Nucleus accumbens (tissue), 56 donors: ENCODE data around the gene ATP5F1B.

ENCODE experiments used
- DNase-seq, 56 donors: peaks; one replicate each; lab custom pipeline; 2025; lab: John Stamatoyannopoulos, UW

The ATP5F1B gene

DNA sequence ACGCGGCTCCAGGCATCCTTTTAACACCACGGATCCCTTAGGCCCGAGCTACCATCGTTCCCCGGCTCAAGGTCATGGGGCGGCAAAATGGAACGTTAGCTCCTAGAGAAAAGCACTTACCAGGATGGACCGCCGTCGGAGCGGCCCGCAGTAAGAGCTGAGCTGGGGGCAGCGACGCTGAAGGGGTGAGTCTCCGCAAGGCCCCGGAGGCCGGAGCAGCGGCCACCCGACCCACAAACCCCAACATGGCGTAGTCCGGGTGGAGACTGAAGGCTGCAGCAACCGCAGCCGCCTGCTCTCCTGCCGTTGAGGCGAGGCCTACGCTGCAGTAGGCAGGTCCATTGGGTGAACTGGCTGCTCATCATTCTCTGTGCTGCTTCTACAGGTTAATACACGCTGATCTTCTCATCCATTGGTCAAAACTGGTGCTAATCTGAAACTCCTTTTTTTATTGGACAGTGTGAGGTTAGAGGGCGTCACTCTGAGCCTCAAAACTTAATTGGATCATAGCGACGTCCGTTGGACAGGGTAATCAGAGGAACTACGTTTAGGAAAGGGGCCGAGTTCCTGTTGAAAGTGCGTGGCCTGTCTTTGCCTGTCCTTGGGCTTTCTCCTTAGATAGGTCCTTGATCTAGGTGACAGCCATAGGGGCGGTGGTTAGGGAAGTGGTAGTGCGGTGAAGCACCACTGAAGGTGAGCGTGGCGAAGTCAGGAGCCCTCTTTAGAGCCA, at the start of gene ATP5F1B:
Gene ATP5F1B (minus strand): TSS at position 268 of the 730 bp plus-strand sequence. CDS start 21 bp downstream, at position 247.
- DNase-seq = peak; percentile 52 to 99 (median 93)

DNA sequence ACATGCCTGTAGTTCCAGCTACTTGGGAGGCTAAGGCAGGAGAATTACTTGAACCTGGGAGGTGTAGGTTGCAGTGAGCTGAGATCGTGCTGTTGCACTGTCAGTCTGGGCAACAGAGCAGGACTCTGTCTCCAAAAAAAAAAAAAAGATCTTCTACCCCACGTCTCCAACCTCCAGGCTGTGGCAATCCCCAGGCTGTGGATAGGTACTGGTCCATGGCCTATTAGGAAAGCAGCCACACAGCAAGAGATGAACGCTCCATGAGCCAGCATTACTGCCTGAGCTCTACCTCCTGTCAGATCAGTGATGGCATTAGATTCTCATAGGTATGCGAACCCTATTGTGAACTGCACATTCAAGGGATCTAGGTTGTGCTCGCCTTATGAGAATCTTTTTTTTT, 48.4 kb upstream of the ATP5F1B start:
- DNase-seq = no peak

DNA sequence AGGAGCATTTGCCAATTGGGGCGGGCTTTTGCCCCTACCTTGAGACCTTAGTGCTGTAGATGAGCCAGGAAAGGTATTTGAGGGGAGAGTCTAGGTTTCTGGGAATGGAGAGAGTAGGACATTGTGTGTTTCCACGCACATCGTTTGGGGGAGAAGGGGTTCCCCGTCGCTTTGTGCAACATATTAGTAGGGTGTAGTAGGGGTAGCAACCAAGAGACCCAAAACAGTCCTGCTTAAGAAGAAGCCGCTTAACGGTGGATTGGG, 43.0 kb upstream of the ATP5F1B start:
- DNase-seq = peak in 1 of 56 donors; percentile 70

DNA sequence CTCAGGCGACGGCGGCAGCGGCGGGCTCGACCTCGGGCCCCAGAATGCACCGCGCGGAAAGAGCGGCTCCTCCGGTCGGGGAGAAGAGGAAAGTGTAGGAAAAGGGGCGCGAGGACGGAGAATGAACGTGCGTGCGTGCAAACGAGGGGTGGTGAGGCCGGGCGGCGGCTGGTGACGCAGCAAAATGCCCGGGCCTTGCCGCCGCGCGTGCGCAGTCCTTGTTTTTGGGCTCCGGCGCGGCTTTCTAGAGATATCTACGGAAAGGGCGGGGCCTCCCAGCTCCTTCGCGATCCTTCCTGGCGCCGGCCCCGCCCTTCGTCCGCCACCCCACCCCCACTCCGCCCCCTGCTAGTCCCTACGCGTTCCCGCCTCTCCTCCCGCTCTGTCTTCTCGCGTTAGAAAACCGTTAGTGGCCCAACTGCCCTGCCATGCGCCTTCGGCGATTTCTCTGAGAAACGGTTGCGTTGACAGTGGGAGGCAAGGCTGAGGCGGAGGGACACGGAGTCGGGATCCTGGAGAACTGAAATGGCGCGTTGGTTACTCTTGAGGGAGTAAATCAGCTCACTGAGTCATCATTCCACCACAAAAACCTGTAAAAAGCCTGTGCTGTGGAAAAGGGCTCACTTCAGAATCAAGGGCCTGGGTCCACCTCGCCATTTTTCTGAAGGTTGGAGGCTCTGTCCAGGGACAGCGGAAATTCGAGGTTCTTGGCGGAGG, 42.5 kb upstream of the ATP5F1B start, which contains the start of gene PTGES3:
Gene PTGES3 (minus strand): TSS at position 156 of the 717 bp plus-strand sequence. CDS start 285 bp downstream, outside the sequence.
- DNase-seq = peak in 55 of 56 donors; percentile 74 to 100 (median 94)

DNA sequence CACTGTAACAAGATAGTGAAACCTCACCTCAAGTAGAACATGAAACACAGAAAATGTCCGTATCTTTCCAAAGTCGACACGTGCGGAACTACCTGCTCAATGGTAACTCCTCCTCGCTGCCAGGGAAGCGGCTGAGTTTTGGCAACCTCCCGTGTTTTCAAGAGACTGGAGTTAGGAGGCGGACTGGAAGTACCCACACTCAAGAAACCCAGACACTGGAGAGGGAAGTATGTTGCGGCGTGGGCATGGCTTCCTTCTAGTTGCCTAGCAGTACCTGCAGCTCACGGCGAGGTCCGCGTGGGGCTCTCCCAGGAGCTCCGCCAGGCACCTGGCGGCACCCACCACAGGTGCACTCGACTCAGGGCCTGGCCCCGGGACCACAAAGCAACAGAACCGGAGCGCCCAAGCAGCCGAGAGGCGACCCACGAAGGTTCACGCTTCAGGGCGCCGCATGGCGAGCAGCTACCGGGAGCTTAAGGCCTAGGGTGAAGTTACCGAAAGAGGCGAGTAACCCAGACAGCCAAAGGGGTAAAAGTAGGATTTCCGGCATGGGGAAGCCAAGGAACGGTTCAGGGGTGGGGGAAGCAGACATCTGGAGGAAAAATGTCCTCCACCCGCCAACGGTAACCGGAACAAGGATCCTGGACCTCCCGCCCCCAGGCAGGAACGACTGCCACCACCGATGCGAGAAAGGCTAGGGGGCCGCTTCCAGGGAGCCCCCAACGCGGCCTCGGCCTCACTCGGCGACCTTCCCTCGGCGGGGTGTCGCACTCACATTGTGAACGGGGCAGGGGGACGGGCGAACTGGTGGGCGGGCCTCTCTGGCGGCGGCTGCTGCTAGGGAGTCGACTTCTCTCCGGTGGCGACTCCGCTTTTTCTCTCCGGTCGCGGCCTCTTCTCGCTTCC, 41.7 kb upstream of the ATP5F1B start:
- DNase-seq = peak in 51 of 56 donors; percentile 14 to 78 (median 57)

DNA sequence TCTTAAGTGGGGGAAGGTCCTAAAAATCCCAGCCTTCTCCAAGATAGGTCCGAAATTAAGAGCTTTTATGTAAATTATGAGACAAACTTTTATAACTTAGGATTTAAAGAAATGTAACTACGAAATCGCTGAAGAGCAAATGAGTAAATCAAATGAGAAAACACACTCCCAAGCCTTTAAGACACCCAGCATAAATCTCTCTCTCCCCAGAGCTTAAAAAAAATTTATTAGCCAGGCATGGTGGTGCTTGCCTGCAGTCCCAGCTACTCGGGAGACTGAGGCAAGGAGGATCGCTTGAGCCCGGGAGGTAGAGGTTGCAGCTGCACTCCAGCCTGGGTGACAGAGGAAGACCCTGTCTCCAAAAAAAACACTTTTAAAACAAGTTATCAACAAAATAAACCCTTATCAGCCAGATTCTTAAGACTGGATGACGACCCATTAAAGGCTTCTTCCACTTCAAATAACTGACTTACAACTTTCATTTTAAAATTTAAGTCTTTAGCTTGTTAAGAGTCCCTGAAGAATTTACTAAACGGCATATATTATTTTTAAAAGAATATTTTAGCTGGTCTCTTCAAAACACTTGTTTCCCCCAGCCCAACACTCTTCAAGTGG, 39.1 kb upstream of the ATP5F1B start:
- no peak for DNase-seq

DNA sequence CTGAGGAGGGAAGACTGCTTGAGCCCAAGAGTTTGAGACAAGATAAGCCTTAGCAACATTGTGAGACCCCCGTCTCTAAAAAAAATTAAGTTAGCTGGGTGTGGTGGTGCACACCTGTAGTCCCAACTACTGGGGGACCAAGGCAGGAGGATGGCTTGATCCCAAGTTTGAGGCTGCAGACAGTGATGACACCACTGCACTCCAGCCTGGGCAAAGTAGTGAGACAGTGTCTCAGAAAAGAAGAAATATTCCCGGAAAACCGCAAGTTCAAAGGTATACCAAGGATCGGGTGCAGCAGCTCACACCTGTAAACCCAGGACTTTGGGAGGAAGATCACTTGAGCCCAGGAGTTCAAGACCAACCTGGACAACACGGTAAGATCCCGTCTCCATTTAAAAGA, 36.5 kb upstream of the ATP5F1B start:
- DNase-seq = no peak

DNA sequence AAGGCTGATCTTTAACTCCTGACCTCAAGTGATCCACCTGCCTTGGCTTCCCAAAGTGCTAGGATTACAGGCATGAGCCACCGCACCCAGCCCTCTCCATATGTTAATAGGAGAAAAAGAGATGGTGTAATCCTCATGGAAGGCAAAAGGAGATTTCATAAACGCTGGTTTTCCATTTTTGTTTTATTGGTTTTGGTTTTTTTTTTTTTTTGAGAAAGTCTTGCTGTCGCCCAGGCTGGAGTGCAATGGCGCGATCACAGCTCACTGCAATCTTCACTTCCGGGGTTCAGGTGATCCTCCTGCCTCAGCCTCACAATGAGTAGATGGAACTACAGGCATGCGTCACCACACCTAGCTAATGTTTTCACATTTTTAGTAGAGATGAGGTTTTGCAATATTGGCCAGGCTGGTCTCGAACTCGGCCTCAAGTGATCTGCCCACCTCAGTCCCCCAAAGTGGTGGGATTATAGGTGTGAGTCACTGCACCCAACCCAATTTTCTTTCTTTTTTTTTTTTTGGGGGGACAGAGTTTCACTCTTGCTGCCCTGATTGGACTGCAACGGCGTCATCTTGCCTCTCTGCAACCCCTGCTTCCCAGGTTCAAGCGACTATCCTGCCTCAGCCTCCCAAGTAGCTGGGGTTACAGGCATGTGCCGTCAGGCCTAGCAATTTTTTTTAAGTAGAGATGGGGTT, 34.2 kb upstream of the ATP5F1B start:
- DNase-seq = no peak

DNA sequence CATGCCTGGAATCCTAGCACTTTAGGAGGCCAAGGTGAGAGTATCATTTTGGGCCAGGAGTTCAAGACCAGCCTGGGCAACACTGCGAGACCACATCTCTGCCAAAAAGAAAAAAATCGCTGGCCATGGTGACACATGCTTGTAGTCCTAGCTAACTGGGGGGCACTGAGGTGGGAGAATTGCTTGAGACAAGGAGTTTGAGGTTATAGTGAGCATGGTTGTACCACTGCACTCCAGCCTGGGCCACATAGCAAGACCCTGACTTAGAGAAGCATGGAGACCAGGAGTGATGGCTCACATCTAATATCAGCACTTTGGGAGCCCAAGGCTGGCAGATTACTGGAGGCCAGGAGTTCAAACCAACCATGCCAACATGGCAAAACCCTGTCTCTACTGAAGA, 33.1 kb upstream of the ATP5F1B start:
- DNase-seq = no peak

DNA sequence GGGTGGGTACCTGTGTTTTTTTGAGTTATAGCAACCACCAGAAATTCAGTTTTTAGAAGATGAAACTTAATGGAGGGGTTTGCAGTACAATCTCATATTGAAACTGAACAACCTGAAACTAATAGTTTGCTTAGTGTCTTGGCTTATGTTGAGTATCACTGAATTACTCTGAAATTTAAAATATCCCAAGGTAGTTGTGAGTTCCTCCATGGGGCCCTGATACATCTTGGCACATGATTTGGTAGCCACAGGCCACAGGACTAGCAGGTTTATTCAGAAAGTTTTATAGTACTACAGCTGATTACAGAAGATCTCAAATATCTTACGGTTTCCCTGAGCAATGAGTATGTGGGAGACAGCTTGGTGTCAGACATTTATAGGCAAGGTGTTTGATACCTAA, 31.9 kb upstream of the ATP5F1B start:
- DNase-seq = no peak

DNA sequence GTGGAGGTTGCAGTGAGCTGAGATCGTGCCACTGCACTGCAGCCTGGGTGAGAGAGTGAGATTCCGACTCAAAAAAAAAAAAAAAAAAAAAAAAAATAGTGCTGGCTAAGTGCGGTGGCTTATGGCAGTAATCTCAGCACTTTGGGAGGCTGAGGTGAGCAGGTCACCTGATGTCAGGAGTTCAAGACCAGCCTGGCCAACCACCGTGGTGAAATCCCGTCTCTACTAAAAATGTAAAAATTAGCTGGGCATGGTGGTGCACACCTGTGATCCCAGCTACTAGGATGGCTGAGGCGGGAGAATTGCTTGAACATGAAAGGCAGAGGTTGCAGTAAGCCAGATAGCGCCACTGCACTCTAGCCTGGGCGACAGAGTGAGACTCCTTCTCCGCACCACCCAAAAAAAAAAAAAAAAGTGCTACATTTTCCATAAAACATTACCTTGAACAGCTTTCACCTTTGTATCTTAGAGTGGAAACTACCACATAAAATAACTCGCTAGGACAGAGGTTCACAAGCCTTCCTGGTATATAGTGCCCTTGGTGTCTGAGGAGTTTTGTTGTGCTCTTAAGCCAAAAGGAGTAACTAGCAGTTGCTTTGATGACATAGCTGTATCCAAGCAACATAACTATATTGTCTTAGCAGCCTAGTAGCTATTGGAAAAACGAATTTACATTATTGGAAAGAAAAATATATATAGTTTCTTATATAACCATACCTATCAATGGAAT, 31.2 kb upstream of the ATP5F1B start:
- no peak for DNase-seq

DNA sequence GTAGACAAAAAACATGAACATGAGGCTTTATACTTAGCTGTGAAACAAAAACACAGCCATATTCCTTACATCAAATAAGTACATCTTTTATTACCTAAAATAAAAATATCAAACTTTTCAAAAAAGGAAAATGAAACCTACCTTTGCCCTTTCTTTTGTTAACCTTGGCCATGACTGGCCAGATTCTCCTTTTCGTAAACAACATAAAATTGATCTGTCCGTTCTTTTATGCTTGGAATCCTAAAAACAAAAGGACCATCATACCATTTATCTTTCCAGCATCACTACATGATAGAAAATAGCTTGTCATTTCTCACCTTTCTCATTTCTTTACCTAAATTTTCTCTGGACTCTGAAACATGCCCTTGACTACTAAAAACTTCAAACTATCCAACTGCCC, 25.8 kb upstream of the ATP5F1B start:
- DNase-seq = no peak

DNA sequence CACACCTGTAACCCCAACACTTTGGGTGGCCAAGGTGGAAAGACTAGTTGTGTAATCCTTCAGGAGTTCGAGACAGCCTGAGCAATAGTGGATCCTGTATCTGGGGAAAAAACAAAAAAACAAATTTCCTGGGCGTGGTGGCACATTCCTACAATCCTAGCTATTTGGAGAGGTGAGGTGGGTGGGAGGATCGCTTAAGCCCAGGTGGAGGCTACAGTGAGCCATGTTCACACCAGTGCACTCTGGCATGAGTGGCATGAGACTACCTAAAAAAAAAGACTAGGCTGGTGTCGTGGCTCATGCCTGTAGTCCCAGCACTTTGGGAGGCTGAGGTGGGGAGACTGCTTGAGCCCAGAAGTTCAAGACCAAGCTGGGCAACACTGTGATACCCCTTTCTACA, 25.1 kb upstream of the ATP5F1B start:
- no peak for DNase-seq

DNA sequence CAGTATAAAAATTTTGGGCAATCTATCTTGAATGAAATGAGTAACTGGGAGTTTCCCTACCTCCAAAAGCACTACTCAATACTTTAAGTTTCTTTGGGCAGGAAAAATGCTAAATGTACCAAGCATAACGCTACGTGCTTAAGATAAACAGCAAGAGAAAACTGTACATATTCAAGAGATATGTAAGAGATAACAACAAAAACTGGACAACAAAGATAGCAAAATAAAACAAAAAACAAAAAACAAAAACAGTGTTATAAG, 22.3 kb upstream of the ATP5F1B start:
- DNase-seq = no peak

DNA sequence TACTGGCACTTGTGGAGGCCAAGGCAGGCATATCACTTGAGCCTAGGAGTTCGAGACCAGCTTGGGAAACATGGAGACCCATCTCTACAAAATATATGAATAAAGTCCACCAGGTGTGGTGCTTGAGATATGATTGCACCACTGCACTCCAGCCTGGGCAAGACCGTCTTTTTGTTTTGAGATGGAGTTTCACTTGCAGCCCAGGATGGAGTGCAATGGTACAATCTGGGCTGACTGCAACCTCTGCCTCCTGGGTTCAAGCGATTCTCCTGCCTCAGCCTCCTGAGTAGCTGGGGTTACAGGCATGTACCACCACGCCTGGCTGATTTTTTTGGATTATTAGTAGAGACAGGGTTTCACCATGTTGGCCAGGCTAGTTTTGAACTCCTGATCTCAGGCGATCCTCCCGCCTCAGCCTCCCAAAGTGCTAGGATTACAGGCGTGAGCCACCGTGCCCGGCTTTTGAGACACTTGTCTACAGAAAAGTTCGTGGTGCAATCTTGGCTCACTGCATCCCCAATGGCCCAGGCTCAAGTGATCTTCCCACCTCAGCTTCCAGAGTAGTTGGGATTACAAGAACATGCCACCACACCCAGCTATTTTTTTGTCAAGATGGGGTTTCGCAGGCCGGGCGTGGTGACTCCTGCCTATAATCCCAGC, 16.3 kb upstream of the ATP5F1B start:
- no peak for DNase-seq

DNA sequence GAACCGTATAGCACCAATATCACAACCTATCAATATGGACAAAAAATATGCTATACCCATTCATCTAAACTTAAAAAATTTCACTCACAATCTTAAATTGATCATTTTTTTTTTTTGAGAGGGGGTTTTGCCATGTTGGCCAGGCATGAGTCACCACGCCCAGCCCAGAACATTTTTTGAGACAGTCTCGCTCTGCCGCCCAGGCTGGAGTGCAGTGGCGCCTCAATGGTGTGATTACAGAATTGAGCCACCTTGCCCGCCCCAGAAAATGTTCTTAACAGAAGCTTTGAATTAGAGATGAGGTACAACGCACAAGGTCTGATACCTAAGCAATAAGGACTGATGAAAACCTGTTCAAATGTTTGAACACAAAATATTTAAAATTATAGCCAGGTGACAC, 15.8 kb upstream of the ATP5F1B start:
- DNase-seq = no peak

DNA sequence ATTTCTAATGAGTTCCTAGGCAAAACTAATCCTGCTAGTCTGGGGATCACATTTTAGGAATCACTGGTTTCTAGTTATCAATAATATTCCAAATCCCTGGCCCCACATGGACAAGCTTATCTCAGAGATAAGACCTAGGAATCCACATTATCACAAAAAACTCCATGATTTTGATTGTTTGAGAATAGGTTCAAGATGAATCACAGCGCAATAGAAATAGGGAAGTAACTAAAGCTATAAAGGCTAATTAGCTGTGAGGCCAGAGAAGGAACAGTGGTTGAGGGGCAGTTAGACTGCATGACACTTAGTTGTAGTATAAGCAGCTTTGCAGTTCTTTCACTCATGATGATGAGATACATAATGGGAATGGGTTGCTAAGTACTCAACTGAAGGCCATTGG, 13.1 kb upstream of the ATP5F1B start:
- DNase-seq = no peak

DNA sequence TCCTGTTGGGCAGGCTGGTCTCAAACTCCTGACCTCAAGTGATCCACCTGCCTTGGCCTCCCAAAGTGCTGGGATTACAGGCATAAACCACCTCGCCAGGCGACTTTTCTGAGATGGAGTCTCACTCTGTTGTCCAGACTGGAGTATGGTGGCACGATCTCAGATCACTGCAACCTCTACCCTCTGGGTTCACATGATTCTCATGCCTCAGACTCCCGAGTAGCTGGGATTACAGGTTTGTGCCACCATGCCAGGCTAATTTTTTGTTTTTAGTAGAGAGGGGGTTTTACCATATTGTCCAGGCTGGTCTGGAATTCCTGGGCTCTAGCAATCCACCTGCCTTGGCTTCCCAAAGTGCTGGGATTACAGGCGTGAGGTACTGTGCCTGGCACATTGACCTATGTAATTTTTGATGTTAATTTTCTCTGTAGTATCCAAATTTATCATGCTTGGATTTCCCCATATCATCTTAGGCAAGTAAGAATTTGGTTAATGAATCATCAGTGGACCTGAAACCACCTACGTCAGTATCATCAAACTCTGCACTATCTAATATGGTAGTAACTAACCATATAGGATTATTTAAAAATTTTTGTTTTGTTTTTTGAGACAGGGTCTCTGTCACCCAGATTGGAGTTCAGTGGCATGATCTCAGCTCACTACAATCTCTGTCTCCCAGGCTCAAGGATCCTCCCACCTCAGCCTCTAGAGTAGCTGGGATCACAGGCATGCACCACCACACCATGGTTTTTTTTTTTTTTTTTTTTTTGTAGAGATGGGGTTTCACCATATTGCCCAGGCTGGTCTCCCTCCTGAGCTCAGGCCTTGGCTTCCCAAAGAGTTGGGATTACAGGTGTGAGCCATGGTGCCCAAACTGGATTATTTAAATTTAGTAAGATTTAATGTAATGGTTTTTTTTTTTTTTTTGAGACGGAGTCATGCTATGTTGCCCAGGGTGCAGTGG, 11.9 kb upstream of the ATP5F1B start:
- no peak for DNase-seq
